ENCODE results near the gene SCYGR7. TPM values are rescaled to one million over a fixed set of nuclear protein-coding genes. Genes with fewer than 3 reads are reported as not detected.

The SCYGR7 gene, protein sequence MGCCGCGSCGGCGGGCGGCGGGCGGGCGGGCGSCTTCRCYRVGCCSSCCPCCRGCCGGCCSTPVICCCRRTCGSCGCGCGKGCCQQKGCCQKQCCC
- not detected for total RNA-seq

GRCh38 chr2:227728035-227728434, at the start of gene SCYGR7:
Gene SCYGR7, plus strand, starts transcription at chr2:227728335. Its CDS starts 0 bp downstream, at chr2:227728335.
- H3K9me3 Mint-ChIP-seq, result no peaks in the 10 kb centered on the region
- no peaks in the 10 kb centered on the region for H3K36me3 Mint-ChIP-seq
- DNase-seq (ENCODE audit: low spot score), result no peak
- H3K4me1 Mint-ChIP-seq (ENCODE audit: low read depth in 2 of 2), result no peaks in the 10 kb centered on the region
- H3K27me3 Mint-ChIP-seq, result peaks cover 3 to 7% of the 10 kb centered on the region in 2 donors
- no peak within 1 kb of the TSS for H3K4me3 Mint-ChIP-seq
- no peak for ATAC-seq
- H3K27ac Mint-ChIP-seq, result no peak within 1 kb of the TSS

DNA sequence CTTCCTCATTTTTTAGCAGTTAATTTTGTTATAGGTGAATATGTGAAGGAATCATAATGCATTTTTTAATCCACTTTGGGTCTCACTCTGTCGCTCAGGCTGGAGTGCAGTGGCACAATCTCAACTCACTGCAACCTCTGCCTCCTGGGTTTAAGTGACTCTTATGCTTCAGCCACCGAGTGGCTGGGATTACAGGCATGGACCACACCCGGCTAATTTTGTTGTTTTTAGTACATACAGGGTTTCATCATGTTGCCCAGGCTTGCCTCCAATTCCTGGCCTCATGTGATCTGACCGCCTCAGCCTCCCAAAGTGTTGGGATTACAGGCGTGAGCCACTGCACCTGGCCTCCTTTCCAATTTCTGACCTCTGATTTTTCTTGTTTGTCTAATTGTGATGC, 43.9 kb upstream of the SCYGR7 start:
- Mint-ChIP-seq H3K36me3 (no peaks in the 10 kb centered on the region), H3K4me1 (ENCODE audit: low read depth in 2 of 2) (no peaks in the 10 kb centered on the region), H3K27ac (no peak overlapping the region), H3K9me3 (no peaks in the 10 kb centered on the region), H3K4me3 (no peak overlapping the region), H3K27me3 (peaks cover 2 to 14% of the 10 kb centered on the region in 2 donors)
- ATAC-seq (no peak), DNase-seq (ENCODE audit: low spot score) (no peak)

- ATAC-seq, result no peak
- H3K9me3 Mint-ChIP-seq, result no peaks in the 10 kb centered on the region
- H3K4me1 Mint-ChIP-seq (ENCODE audit: low read depth in 2 of 2), result no peaks in the 10 kb centered on the region
- peaks cover 5 to 41% of the 10 kb centered on the region in 2 donors for H3K27me3 Mint-ChIP-seq
- no peaks in the 10 kb centered on the region for H3K36me3 Mint-ChIP-seq
- DNase-seq (ENCODE audit: low spot score), result no peak
- H3K27ac Mint-ChIP-seq, result no peak overlapping the region
- H3K4me3 Mint-ChIP-seq, result no peak overlapping the region
Observed at GRCh38 chr2:227687189-227687588, 40.9 kb upstream of the SCYGR7 start.

GRCh38 chr2:227696990-227697679, 31.0 kb upstream of the SCYGR7 start:
- no peak overlapping the region for H3K4me3 Mint-ChIP-seq
- no peak for DNase-seq (ENCODE audit: low spot score)

DNA sequence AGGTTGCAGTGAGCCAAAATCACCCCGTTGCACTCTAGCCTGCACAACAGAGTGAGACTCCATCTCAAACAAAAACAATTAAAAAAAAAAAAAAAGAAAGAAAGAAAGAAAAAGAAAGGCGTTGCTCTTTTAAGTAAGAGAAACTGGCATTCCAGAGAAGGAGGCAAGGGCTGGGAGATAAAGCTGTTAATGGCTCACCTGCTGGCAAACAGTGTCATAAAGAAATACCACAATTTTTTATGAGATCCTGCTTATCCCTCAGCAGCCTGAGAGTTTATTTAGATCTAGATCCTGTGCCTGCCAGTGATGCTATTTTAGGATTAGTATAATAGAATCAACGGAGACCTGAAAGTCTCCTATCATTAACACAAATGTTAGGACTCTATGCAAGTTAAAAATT, 26.6 kb upstream of the SCYGR7 start:
- no peak for ATAC-seq
- no peak overlapping the region for H3K27ac Mint-ChIP-seq

More at GRCh38 chr2:227696990-227697679, 31.0 kb upstream of the SCYGR7 start:
- H3K4me1 Mint-ChIP-seq (ENCODE audit: low read depth in 2 of 2), result no peaks in the 10 kb centered on the region
- no peaks in the 10 kb centered on the region for H3K36me3 Mint-ChIP-seq
- peaks cover 10 to 27% of the 10 kb centered on the region in 2 donors for H3K27me3 Mint-ChIP-seq
- no peaks in the 10 kb centered on the region for H3K9me3 Mint-ChIP-seq
- ATAC-seq, result no peak
- H3K27ac Mint-ChIP-seq, result no peak overlapping the region

DNA sequence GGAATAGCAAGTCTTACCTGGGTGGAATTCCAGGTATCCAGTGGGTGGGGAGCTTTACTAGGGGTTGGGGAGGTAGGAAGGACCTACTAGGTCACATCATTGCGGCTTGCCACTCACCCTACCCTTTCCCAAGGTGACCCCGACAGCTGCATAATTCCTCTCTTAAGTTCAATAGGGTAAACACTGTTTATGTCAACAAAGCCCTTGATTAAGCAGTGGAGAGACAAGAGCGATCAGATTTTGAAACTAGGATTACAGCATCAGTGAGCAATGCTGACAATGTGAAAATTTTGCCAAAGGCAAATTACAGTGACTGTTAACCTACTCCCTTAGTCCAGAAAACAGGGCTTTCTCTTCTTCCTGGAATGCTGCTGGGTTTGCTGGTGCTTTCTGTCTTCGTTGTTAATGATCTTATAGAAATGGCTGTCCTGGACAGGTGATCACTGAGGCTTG, 24.8 kb upstream of the SCYGR7 start:
- Mint-ChIP-seq H3K9me3 (no peaks in the 10 kb centered on the region), H3K27ac (no peak overlapping the region), H3K36me3 (no peaks in the 10 kb centered on the region), H3K4me3 (no peak overlapping the region), H3K27me3 (peaks cover 4 to 25% of the 10 kb centered on the region in 2 donors), H3K4me1 (ENCODE audit: low read depth in 2 of 2) (no peaks in the 10 kb centered on the region)
- DNase-seq (ENCODE audit: low spot score), result no peak
- no peak for ATAC-seq

More for the DNA sequence above, 26.6 kb upstream of the SCYGR7 start:
- Mint-ChIP-seq H3K4me3 (no peak overlapping the region), H3K27me3 (peaks cover 2 to 25% of the 10 kb centered on the region in 2 donors), H3K9me3 (no peaks in the 10 kb centered on the region), H3K4me1 (ENCODE audit: low read depth in 2 of 2) (no peaks in the 10 kb centered on the region), H3K36me3 (no peaks in the 10 kb centered on the region)
- DNase-seq (ENCODE audit: low spot score), result no peak

- Mint-ChIP-seq H3K4me1 (ENCODE audit: low read depth in 2 of 2) (no peaks in the 10 kb centered on the region), H3K36me3 (no peaks in the 10 kb centered on the region), H3K27ac (no peak overlapping the region), H3K4me3 (no peak overlapping the region), H3K27me3 (peaks cover 4 to 25% of the 10 kb centered on the region in 2 donors), H3K9me3 (no peaks in the 10 kb centered on the region)
- no peak for DNase-seq (ENCODE audit: low spot score)
- ATAC-seq, result no peak
Observed at GRCh38 chr2:227703961-227704360, 24.2 kb upstream of the SCYGR7 start.

DNA sequence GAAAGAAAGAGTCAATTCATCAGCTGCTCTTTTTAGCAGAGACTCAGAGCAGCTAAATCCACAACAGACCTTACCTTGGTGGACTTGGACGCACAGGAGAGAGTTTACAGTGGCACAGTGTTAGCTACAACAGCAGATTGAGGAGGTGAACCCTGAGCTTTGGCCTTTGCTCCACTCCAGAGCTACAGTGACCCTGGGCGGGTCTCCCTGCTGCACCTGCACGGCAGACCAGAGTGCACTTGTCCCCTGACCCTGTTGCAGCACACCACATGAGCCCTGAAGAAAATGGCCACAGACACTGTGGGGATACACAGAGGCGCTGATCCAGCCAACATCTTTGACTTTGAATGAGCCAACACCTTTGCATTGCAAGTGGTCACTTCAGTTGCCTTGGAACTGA, 21.3 kb upstream of the SCYGR7 start:
- no peak for DNase-seq (ENCODE audit: low spot score)
- peaks cover 4 to 16% of the 10 kb centered on the region in 2 donors for H3K27me3 Mint-ChIP-seq
- no peak overlapping the region for H3K4me3 Mint-ChIP-seq
- H3K4me1 Mint-ChIP-seq (ENCODE audit: low read depth in 2 of 2), result no peaks in the 10 kb centered on the region
- no peaks in the 10 kb centered on the region for H3K36me3 Mint-ChIP-seq
- no peak overlapping the region for H3K27ac Mint-ChIP-seq
- no peaks in the 10 kb centered on the region for H3K9me3 Mint-ChIP-seq
- peak in 1 of 2 donors; percentile 40 for ATAC-seq

DNA sequence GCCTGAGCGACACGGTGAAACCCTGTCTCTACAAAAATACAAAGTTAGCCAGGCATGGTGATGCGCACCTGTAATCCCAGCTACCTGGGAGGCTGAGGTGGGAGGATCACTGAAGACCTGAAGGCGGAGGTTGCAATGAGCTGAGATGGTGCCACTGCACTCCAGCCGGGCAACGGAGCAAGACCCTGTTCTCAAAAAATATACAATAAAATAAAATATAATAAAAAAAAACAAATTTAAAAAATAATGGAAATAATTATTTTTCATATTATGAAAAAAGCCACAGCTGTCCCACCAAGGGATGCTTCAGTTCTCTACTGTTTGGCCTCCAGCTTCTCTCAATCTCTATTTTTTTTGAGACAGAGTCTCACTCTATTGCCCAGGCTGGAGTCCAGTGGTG, 20.7 kb upstream of the SCYGR7 start:
- H3K9me3 Mint-ChIP-seq, result no peaks in the 10 kb centered on the region
- DNase-seq (ENCODE audit: low spot score) (no peak), ATAC-seq (no peak)
- H3K4me3 Mint-ChIP-seq, result no peak overlapping the region
- H3K27ac Mint-ChIP-seq, result no peak overlapping the region
- peaks cover 4 to 14% of the 10 kb centered on the region in 2 donors for H3K27me3 Mint-ChIP-seq
- no peaks in the 10 kb centered on the region for H3K36me3 Mint-ChIP-seq
- no peaks in the 10 kb centered on the region for H3K4me1 Mint-ChIP-seq (ENCODE audit: low read depth in 2 of 2)

- H3K4me3 Mint-ChIP-seq, result no peak overlapping the region
Observed at GRCh38 chr2:227710986-227711385, 17.1 kb upstream of the SCYGR7 start.

DNA sequence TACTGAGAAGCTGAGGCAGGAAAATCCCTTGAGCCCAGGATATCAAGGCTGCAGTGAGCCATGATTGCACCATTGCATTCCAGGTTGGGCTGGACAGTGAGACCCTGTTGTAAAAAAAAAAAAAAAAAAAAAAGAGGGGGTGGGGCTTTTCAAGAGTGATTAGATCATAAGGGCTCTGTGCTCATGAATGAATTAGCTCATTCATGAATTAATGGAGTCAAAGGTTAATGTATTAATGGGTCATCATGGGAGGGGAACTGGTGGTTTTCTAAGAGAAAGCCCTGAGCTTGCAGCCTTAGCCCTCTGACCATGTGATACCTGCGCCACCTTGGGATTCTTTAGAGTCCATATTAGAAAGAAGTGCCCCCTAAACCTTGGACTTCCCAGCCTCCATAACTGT, 14.8 kb upstream of the SCYGR7 start:
- Mint-ChIP-seq H3K9me3 (no peaks in the 10 kb centered on the region), H3K4me1 (ENCODE audit: low read depth in 2 of 2) (no peaks in the 10 kb centered on the region), H3K27me3 (peaks cover 0 to 3% of the 10 kb centered on the region in 2 donors), H3K27ac (no peak overlapping the region), H3K36me3 (no peaks in the 10 kb centered on the region), H3K4me3 (no peak overlapping the region)
- no peak for DNase-seq (ENCODE audit: low spot score)
- ATAC-seq, result no peak

More at GRCh38 chr2:227710986-227711385, 17.1 kb upstream of the SCYGR7 start:
- Mint-ChIP-seq H3K4me1 (ENCODE audit: low read depth in 2 of 2) (no peaks in the 10 kb centered on the region), H3K27me3 (peaks cover 0 to 2% of the 10 kb centered on the region in 2 donors), H3K9me3 (no peaks in the 10 kb centered on the region), H3K27ac (no peak overlapping the region), H3K36me3 (no peaks in the 10 kb centered on the region)
- ATAC-seq, result no peak
- no peak for DNase-seq (ENCODE audit: low spot score)

GRCh38 chr2:227716501-227716900, 11.6 kb upstream of the SCYGR7 start:
- peaks cover 0 to 3% of the 10 kb centered on the region in 2 donors for H3K27me3 Mint-ChIP-seq
- no peaks in the 10 kb centered on the region for H3K9me3 Mint-ChIP-seq
- ATAC-seq, result no peak

GRCh38 chr2:227717687-227718567, 10.2 kb upstream of the SCYGR7 start, which contains the start of gene SLC19A3:
Gene SLC19A3, minus strand, starts transcription at chr2:227718028. Its CDS starts 15,710 bp downstream, at chr2:227702318.
- no peaks in the 10 kb centered on the region for H3K4me1 Mint-ChIP-seq (ENCODE audit: low read depth in 2 of 2)
- ATAC-seq, result no peak
- H3K4me3 Mint-ChIP-seq, result no peak within 1 kb of the TSS
- peaks cover 3 to 6% of the 10 kb centered on the region in 2 donors for H3K27me3 Mint-ChIP-seq
- H3K27ac Mint-ChIP-seq, result no peak within 1 kb of the TSS
- H3K9me3 Mint-ChIP-seq, result no peaks in the 10 kb centered on the region
- H3K36me3 Mint-ChIP-seq, result no peaks in the 10 kb centered on the region
- no peak for DNase-seq (ENCODE audit: low spot score)

More at GRCh38 chr2:227716501-227716900, 11.6 kb upstream of the SCYGR7 start:
- Mint-ChIP-seq H3K36me3 (no peaks in the 10 kb centered on the region), H3K4me3 (no peak overlapping the region), H3K27ac (no peak overlapping the region), H3K4me1 (ENCODE audit: low read depth in 2 of 2) (no peaks in the 10 kb centered on the region)
- DNase-seq (ENCODE audit: low spot score), result no peak

DNA sequence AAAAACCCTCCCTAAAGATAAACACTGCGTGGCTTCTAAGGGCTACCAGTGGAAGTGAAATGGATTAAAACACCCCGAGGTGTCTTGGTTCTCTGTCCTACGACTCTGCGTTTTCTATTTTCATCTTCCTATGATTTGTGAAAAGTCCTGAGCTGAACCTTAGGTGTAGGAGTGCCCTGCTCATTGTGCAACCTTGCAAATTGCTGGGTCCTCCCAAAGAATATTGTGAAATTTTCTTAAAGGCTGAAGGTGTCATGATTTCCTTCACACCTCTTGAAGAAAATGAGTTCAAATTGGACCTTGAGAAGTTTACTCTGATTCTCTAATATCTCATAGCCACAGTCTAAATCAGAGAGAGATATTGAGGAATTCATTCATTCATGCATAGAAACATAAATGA, 8.5 kb upstream of the SCYGR7 start:
- no peaks in the 10 kb centered on the region for H3K4me1 Mint-ChIP-seq (ENCODE audit: low read depth in 2 of 2)
- no peak for ATAC-seq
- H3K4me3 Mint-ChIP-seq, result no peak overlapping the region
- H3K36me3 Mint-ChIP-seq, result no peaks in the 10 kb centered on the region
- no peak overlapping the region for H3K27ac Mint-ChIP-seq
- no peak for DNase-seq (ENCODE audit: low spot score)
- peaks cover 3 to 7% of the 10 kb centered on the region in 2 donors for H3K27me3 Mint-ChIP-seq
- no peaks in the 10 kb centered on the region for H3K9me3 Mint-ChIP-seq

Measured in natural killer cell treated with Interleukin-12 subunit alpha and Interleukin-12 subunit beta and Interleukin-15 and Interleukin-18, amount 100 ng/mL, for 72 hours (primary cell).